ENCODE results near the gene RIN1.

DNA sequence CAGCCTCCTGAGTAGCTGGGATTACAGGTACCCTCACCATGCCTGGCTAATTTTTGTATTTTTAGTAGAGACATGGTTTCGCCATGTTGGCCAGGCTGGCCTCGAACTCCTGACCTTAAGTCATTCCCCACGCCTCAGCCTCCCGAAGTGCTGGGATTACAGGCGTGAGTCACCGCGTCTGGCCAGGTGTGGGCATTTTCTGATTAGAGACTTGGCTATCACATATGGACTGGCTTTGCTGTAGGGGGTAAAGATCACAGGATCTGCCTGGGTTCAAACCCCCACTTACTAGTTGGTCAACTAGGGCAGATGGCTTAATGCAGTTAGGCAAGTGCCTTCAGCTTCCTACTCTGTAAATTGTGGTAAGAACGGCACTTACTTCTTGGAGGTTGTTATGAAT is 25.9 kb downstream of the RIN1 start:
- TF ChIP-seq, protein P1, sequence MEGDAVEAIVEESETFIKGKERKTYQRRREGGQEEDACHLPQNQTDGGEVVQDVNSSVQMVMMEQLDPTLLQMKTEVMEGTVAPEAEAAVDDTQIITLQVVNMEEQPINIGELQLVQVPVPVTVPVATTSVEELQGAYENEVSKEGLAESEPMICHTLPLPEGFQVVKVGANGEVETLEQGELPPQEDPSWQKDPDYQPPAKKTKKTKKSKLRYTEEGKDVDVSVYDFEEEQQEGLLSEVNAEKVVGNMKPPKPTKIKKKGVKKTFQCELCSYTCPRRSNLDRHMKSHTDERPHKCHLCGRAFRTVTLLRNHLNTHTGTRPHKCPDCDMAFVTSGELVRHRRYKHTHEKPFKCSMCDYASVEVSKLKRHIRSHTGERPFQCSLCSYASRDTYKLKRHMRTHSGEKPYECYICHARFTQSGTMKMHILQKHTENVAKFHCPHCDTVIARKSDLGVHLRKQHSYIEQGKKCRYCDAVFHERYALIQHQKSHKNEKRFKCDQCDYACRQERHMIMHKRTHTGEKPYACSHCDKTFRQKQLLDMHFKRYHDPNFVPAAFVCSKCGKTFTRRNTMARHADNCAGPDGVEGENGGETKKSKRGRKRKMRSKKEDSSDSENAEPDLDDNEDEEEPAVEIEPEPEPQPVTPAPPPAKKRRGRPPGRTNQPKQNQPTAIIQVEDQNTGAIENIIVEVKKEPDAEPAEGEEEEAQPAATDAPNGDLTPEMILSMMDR (IDR thresholded peaks at IDR 0.05): no peak
- TF ChIP-seq POLR2A (IDR thresholded peaks at IDR 0.05): no peak
